HG02588 (cell line): ENCODE results near the gene HDAC4.

Experiments used
- ATAC-seq: cut with Tn5 transposase; IDR thresholded peaks from one replicate; pipeline ENCODE4 v1.9.1; 2021; ENCODE audit warnings: mild to moderate bottlenecking, moderate library complexity; ENCODE audit not compliant: unreplicated experiment

The HDAC4 gene

GRCh38 chr2:239133945-239134570, 266.8 kb downstream of the HDAC4 start:
- no peak for ATAC-seq

GRCh38 chr2:239132786-239133185, 268.0 kb downstream of the HDAC4 start:
- no peak for ATAC-seq

GRCh38 chr2:239132156-239132709, 268.6 kb downstream of the HDAC4 start:
- ATAC-seq: no peak

GRCh38 chr2:239131521-239131920, 269.3 kb downstream of the HDAC4 start:
- no peak for ATAC-seq

- no peak for ATAC-seq
Measured at GRCh38 chr2:239130786-239131325, 270.0 kb downstream of the HDAC4 start.

- ATAC-seq: no peak
Measured at GRCh38 chr2:239130041-239130440, 270.8 kb downstream of the HDAC4 start.

- no peak for ATAC-seq
Measured at GRCh38 chr2:239129147-239129920, 271.5 kb downstream of the HDAC4 start.

- ATAC-seq: no peak
Measured at GRCh38 chr2:239128706-239129105, 272.1 kb downstream of the HDAC4 start.

GRCh38 chr2:239127513-239127912, 273.3 kb downstream of the HDAC4 start:
- ATAC-seq: no peak

- no peak for ATAC-seq
Measured at GRCh38 chr2:239125726-239126675, 274.8 kb downstream of the HDAC4 start.

GRCh38 chr2:239124152-239124899, 276.5 kb downstream of the HDAC4 start:
- no peak for ATAC-seq

- ATAC-seq: no peak
Measured at GRCh38 chr2:239122421-239123110, 278.3 kb downstream of the HDAC4 start.

- no peak for ATAC-seq
Measured at GRCh38 chr2:239121600-239122012, 279.2 kb downstream of the HDAC4 start.

- ATAC-seq: no peak
Measured at GRCh38 chr2:239120664-239121063, 280.2 kb downstream of the HDAC4 start.

- ATAC-seq: no peak
Measured at GRCh38 chr2:239119346-239120126, 281.3 kb downstream of the HDAC4 start.

GRCh38 chr2:239118675-239119211, 282.1 kb downstream of the HDAC4 start:
- no peak for ATAC-seq

GRCh38 chr2:239118264-239118663, 282.6 kb downstream of the HDAC4 start:
- no peak for ATAC-seq

- ATAC-seq: no peak
Measured at GRCh38 chr2:239117831-239118230, 283.0 kb downstream of the HDAC4 start.
